ENCODE measurements around the gene YBEY.

GRCh38 chr21:46318464-46318845 lies 32.3 kb downstream of the YBEY start:
- TF ChIP-seq CTCF (IDR thresholded peaks at IDR 0.05), result no peak
- no peak for TF ChIP-seq POLR2A (IDR thresholded peaks at IDR 0.05)
